ENCODE results near the gene C15orf39. TPM values are rescaled to one million over a fixed set of nuclear protein-coding genes. Genes with fewer than 3 reads are reported as not detected.

C15orf39 gene
- total RNA-seq, 1 experiment from 2014 or later: 45.6 TPM

- H4K8ac ChIP-seq (replicated peaks; ENCODE audit: insufficient read length, low read depth, low read length): no peak overlapping the region
- Mint-ChIP-seq H3K4me3 (no peak overlapping the region), H3K9me3 (peaks cover 15 to 16% of the 10 kb centered on the region in 2 experiments), H3K27ac (no peak overlapping the region), H3K27me3 (ENCODE audit: low read depth) (peaks cover 2% of the 10 kb centered on the region), H3K4me1 (peaks cover 9 to 12% of the 10 kb centered on the region in 2 experiments; a peak in 2 of 4 replicates), H3K36me3 (ENCODE audit: insufficient read depth in 1 of 3, low read depth in 3 of 3) (peaks cover 6 to 18% (median 6%) of the 10 kb centered on the region in 3 experiments; a peak in 5 of 7 replicates)
- H3K9me3 ChIP-seq (ENCODE audit: control insufficient read depth, low read depth, low read length): peaks cover 4% of the 10 kb centered on the region
- no CpG with 5 or more reads among the region's 1 CpG for WGBS (ENCODE audit: extremely low coverage, insufficient read length, low lambda C conversion rate)
- H4K91ac ChIP-seq (ENCODE audit: insufficient read length, low read depth, low read length): no peak overlapping the region
- H3K56ac ChIP-seq (ENCODE audit: insufficient read length, low read depth, low read length): no peak overlapping the region
- no peak for TF ChIP-seq CTCF (conservative IDR thresholded peaks at IDR 0.05)
- H3K79me1 ChIP-seq (ENCODE audit: insufficient read depth, low read depth, low read length, poor library complexity, severe bottlenecking): no peaks in the 10 kb centered on the region
- H3K79me2 ChIP-seq (ENCODE audit: insufficient read depth, low read length): no peaks in the 10 kb centered on the region
- peaks cover 4% of the 10 kb centered on the region; the same call in 1 of the 2 replicates for H3K4me1 ChIP-seq (ENCODE audit: insufficient read depth, low read length)
- no peaks in the 10 kb centered on the region for H3K23me2 ChIP-seq (ENCODE audit: insufficient read length, low read depth, low read length, poor library complexity, severe bottlenecking)
- no peak overlapping the region for H2BK120ac ChIP-seq (ENCODE audit: low read depth, low read length, poor library complexity, severe bottlenecking)
- no peak overlapping the region for H2AK5ac ChIP-seq (ENCODE audit: insufficient read length, low read length)
- H3K27ac ChIP-seq (ENCODE audit: insufficient read length, low read depth, low read length): no peak overlapping the region
- no peak overlapping the region for H3K9ac ChIP-seq (ENCODE audit: extremely low read depth, insufficient read length, low read length)
- no peak overlapping the region for H3K18ac ChIP-seq (ENCODE audit: insufficient read length, low read depth, low read length)
- no peak overlapping the region for H3K23ac ChIP-seq (ENCODE audit: insufficient read length, low read depth, low read length)
- no peak overlapping the region for H3K4me2 ChIP-seq (ENCODE audit: insufficient read depth, insufficient read length, low read length)
- no peak overlapping the region for H3K14ac ChIP-seq (ENCODE audit: insufficient read depth, low read length)
- no peak overlapping the region for H2BK12ac ChIP-seq (ENCODE audit: insufficient read length, low read depth, low read length)
- H2BK20ac ChIP-seq (ENCODE audit: low read depth, low read length, poor library complexity, severe bottlenecking): no peak overlapping the region
- H3K4ac ChIP-seq (ENCODE audit: low read depth, low read length): no peak overlapping the region
- H3K27me3 ChIP-seq (ENCODE audit: insufficient read depth, low read length): no peaks in the 10 kb centered on the region
- no peak overlapping the region for H2BK15ac ChIP-seq (ENCODE audit: low read depth, low read length)
- no peak for DNase-seq
- H4K5ac ChIP-seq (ENCODE audit: insufficient read length, low read depth, low read length): no peak overlapping the region
- H2AFZ ChIP-seq (ENCODE audit: low read length): no peak overlapping the region
- no peaks in the 10 kb centered on the region for H4K20me1 ChIP-seq (ENCODE audit: control insufficient read depth, insufficient read depth, insufficient read length)
- H2BK5ac ChIP-seq (ENCODE audit: insufficient read length, low read length): no peak overlapping the region
- H3T11ph ChIP-seq (ENCODE audit: low read length): no peak overlapping the region
Observed at GRCh38 chr15:75170203-75170602, 31.5 kb upstream of the C15orf39 start.
